OCI-LY7 (cell line): Measurements from ENCODE around the gene C1orf198. TPM values are rescaled to one million over a fixed set of nuclear protein-coding genes. Genes with fewer than 3 reads are reported as not detected.

Experiments used
- BruUV-seq: library from RNA; stranded (reverse); fragments of 400-500 nt; replicated peaks from 2 replicates; lab custom pipeline; 2021; lab: Mats Ljungman, UMichigan
- CTCF ChIA-PET: fragments of 300-600 bp; sonication (Branson Sonifier 250); formaldehyde crosslinking; loops from one replicate; lab custom pipeline; 2022; ENCODE audit warnings: antibody characterized with exemption; ENCODE audit not compliant: unreplicated experiment; lab: Charles Lee
- POLR2A ChIA-PET: fragments of 300-600 bp; sonication (Branson Sonifier 250); formaldehyde crosslinking; loops from one replicate; lab custom pipeline; 2022; ENCODE audit warnings: antibody characterized with exemption; lab: Charles Lee
- DNase-seq: peaks from one replicate; pipeline ENCODE4 v3.0.0-alpha.2; 2015; ENCODE audit warnings: low spot score
- H2AFZ ChIP-seq: fragments of 200-600 bp; sonication (generic), shearing (Covaris generic); 2 replicates; pipeline ENCODE4 v1.6.1; 2014; ENCODE audit warnings: mild to moderate bottlenecking, antibody characterized with exemption, low read length, moderate library complexity
- H3K27ac ChIP-seq: fragments of 200-600 bp; sonication (generic); 2 replicates; pipeline ENCODE4 v1.5.1; 2014; ENCODE audit warnings: mixed run types, low read depth, mild to moderate bottlenecking, moderate library complexity, low read length, inconsistent platforms; ENCODE audit not compliant: poor library complexity, severe bottlenecking
- H3K36me3 ChIP-seq: fragments of 200-600 bp; sonication (generic); 2 replicates; pipeline ENCODE4 v1.6.1; 2014; ENCODE audit warnings: mild to moderate bottlenecking, antibody characterized with exemption, low read length, moderate library complexity, mixed read lengths; ENCODE audit not compliant: insufficient read depth
- H3K4me1 ChIP-seq: fragments of 200-600 bp; sonication (generic); 2 replicates; pipeline ENCODE4 v1.5.1; 2014; ENCODE audit warnings: mild to moderate bottlenecking, low read length; ENCODE audit not compliant: insufficient read depth, poor library complexity, severe bottlenecking
- H3K4me2 ChIP-seq: fragments of 200-600 bp; sonication (generic); 2 replicates; pipeline ENCODE4 v1.6.1; 2014; ENCODE audit warnings: mild to moderate bottlenecking, low read length
- H3K4me3 ChIP-seq: fragments of 200-600 bp; sonication (generic); 2 replicates; pipeline ENCODE4 v1.5.1; 2014; ENCODE audit warnings: mild to moderate bottlenecking, low read depth, low read length; ENCODE audit not compliant: poor library complexity, severe bottlenecking
- H3K79me2 ChIP-seq: fragments of 200-600 bp; sonication (generic); 2 replicates; pipeline ENCODE4 v1.6.1; 2016; ENCODE audit warnings: low read depth, mild to moderate bottlenecking, low read length, moderate library complexity, mixed read lengths; ENCODE audit not compliant: insufficient read depth
- H3K9me2 ChIP-seq: fragments of 200-600 bp; sonication (generic); 2 replicates; pipeline ENCODE4 v1.6.1; 2016; ENCODE audit warnings: mild to moderate bottlenecking, low read length, mixed read lengths; ENCODE audit not compliant: insufficient read depth
- H3K9me3 ChIP-seq: fragments of 200-600 bp; sonication (generic); 2 replicates; pipeline ENCODE4 v1.6.1; 2014; ENCODE audit warnings: mild to moderate bottlenecking, mixed run types, low read length, mixed read lengths
- H4K20me1 ChIP-seq: fragments of 200-600 bp; sonication (generic); 2 replicates; pipeline ENCODE4 v1.6.1; 2014; ENCODE audit warnings: mild to moderate bottlenecking, antibody characterized with exemption, low read length, moderate library complexity, mixed read lengths; ENCODE audit not compliant: insufficient read depth
- EZH2phosphoT487 ChIP-seq: fragments of 200-600 bp; sonication (generic); IDR thresholded peaks from 2 replicates; pipeline ENCODE4 v1.6.1; 2018; ENCODE audit warnings: low read depth, borderline replicate concordance, mild to moderate bottlenecking, mixed run types, antibody characterized with exemption, low read length, moderate library complexity, mixed read lengths
- intact Hi-C: fragments of 100-400 bp; cut with micrococcal nuclease; formaldehyde crosslinking; loops from one replicate; pipeline ENCODE4 v1.10.0; 2022; ENCODE audit not compliant: unreplicated experiment
- total RNA-seq, 2 experiments: library from RNA; depleted of rRNA in 1 of 2; stranded (reverse); fragments of >200 nt in 1 of 2; shearing (Covaris generic) in 1 of 2; gene quantifications; 2 replicates each; pipeline ENCODE4 v1.2.3, GENCODE V29; 2014 to 2022
- TF ChIP-seq, protein P1 (sequence below): fragments of 200-600 bp; sonication (generic); conservative IDR thresholded peaks from 2 replicates; pipeline ENCODE4 v1.5.1; 2014; ENCODE audit warnings: mild to moderate bottlenecking, antibody characterized with exemption, low read length, moderate library complexity, mixed read lengths

Gene C1orf198
- total RNA-seq, 2 experiments from 2014 or later: 5.7 to 6.5 TPM

- Histone ChIP-seq H3K4me3 (no peak overlapping the region), H3K27ac (no peak overlapping the region), H3K9me2 (no peaks in the 10 kb centered on the region), H3K4me1 (no peaks in the 10 kb centered on the region), H3K4me2 (no peak overlapping the region), H2AFZ (no peak overlapping the region), H3K9me3 (no peaks in the 10 kb centered on the region), H3K36me3 (peaks cover 18% of the 10 kb centered on the region; the same call in 1 of the 2 replicates), H3K79me2 (no peaks in the 10 kb centered on the region), H4K20me1 (no peaks in the 10 kb centered on the region)
- BruUV-seq: no TSS peak
- intact Hi-C loops: no loop called here
- ChIA-PET CTCF (no interaction called here), POLR2A (no interaction called here)
- no peak for DNase-seq
- no peak for TF ChIP-seq EZH2phosphoT487
- TF ChIP-seq, protein P1, sequence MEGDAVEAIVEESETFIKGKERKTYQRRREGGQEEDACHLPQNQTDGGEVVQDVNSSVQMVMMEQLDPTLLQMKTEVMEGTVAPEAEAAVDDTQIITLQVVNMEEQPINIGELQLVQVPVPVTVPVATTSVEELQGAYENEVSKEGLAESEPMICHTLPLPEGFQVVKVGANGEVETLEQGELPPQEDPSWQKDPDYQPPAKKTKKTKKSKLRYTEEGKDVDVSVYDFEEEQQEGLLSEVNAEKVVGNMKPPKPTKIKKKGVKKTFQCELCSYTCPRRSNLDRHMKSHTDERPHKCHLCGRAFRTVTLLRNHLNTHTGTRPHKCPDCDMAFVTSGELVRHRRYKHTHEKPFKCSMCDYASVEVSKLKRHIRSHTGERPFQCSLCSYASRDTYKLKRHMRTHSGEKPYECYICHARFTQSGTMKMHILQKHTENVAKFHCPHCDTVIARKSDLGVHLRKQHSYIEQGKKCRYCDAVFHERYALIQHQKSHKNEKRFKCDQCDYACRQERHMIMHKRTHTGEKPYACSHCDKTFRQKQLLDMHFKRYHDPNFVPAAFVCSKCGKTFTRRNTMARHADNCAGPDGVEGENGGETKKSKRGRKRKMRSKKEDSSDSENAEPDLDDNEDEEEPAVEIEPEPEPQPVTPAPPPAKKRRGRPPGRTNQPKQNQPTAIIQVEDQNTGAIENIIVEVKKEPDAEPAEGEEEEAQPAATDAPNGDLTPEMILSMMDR: no peak
Observed at GRCh38 chr1:230902349-230902923, 34.1 kb upstream of the C1orf198 start.

DNA sequence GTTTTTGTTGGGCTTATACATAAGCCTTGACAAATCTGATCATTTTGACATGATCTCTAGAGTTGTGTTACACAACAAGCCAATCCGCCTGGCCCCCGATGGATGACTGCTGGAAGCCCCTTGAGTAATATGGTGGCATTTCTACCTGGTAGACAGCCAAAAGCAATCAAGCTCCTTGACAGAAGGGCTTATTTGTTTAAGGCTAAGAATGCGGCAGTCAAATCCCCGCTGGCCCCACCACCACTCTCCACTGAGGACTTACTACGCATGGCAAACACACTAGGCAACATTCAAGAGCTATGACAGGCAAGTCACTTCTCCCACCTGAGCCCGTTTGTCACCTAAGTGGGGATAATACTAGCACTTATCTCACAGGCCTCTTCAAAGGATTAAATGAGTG is 33.4 kb upstream of the C1orf198 start:
- no TSS peak for BruUV-seq
- POLR2A ChIA-PET: interaction anchor here (1.1 kb wide), 1 partner anchor 9 kb away, joined by 4 read pairs; no protein-coding TSS in a partner anchor
- no peak for DNase-seq
- Histone ChIP-seq H2AFZ (no peak overlapping the region), H3K4me1 (no peaks in the 10 kb centered on the region), H3K79me2 (no peaks in the 10 kb centered on the region), H3K36me3 (peaks cover 17% of the 10 kb centered on the region; the same call in 1 of the 2 replicates), H3K9me3 (no peaks in the 10 kb centered on the region), H3K4me3 (no peak overlapping the region), H3K4me2 (no peak overlapping the region), H4K20me1 (no peaks in the 10 kb centered on the region), H3K9me2 (no peaks in the 10 kb centered on the region), H3K27ac (no peak overlapping the region)
- CTCF ChIA-PET: no interaction called here
- intact Hi-C loops: no loop called here
- TF ChIP-seq, protein P1: no peak
- no peak for TF ChIP-seq EZH2phosphoT487

DNA sequence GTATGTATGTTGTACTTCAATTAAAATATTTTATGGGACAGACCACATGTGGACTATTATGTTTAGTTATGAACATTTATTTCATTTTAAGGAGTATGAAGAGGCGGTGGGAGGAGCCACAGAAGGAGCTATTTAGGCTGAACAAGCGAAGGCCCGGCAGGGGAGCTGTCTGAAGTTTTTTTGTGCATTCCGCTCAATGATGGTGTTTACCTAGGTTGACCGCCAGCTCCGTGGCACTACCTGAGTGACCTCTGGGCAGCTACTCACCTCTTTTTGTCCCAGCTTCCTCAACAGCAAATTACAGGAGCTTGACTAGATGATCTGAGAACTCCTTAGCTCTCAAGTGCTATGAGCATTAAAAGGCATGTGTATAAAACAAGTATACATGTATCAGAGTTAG is 32.7 kb upstream of the C1orf198 start:
- no peak overlapping the region for H3K27ac ChIP-seq
- no TSS peak for BruUV-seq
- no peak overlapping the region for H3K4me3 ChIP-seq
- H3K4me1 ChIP-seq: no peaks in the 10 kb centered on the region
- no peaks in the 10 kb centered on the region for H4K20me1 ChIP-seq
- intact Hi-C loops: no loop called here
- H2AFZ ChIP-seq: no peak overlapping the region
- ChIA-PET CTCF (no interaction called here), POLR2A (interaction anchor here (1.1 kb wide), 1 partner anchor 9 kb away, joined by 4 read pairs; no protein-coding TSS in a partner anchor)
- H3K9me2 ChIP-seq: no peaks in the 10 kb centered on the region
- no peak overlapping the region for H3K4me2 ChIP-seq
- H3K79me2 ChIP-seq: no peaks in the 10 kb centered on the region
- no peaks in the 10 kb centered on the region for H3K9me3 ChIP-seq
- TF ChIP-seq EZH2phosphoT487: no peak
- no peak for DNase-seq
- peaks cover 10% of the 10 kb centered on the region; the same call in 1 of the 2 replicates for H3K36me3 ChIP-seq
